ENCODE data around the gene TULP4. TPM values are rescaled to one million over a fixed set of nuclear protein-coding genes. Genes with fewer than 3 reads are reported as not detected.
"Not testable (repeated sequence)": the region's sequence is repeated elsewhere in the genome, so short reads cannot be mapped to it uniquely, and the experiment has no call there.

Gene TULP4
- total RNA-seq, 1 donor from 2014 or later = 104 TPM

- no peak overlapping the region for H3K4me3 ChIP-seq
- ATAC-seq (no peak), DNase-seq (no peak)
- H3K27me3 ChIP-seq (ENCODE audit: low read depth) = no peaks in the 10 kb centered on the region
- no peaks in the 10 kb centered on the region for H3K9me3 ChIP-seq
- intact Hi-C loops (cut with DNase I) = no loop called here
- H3K4me1 ChIP-seq = no peaks in the 10 kb centered on the region
- no peak for TF ChIP-seq CTCF (IDR thresholded peaks at IDR 0.05)
- peaks cover 29% of the 10 kb centered on the region for H3K36me3 ChIP-seq
- no peak overlapping the region for H3K27ac ChIP-seq
These were observed 153.0 kb downstream of the TULP4 start for GRCh38 chr6:158465257-158465656.

GRCh38 chr6:158465747-158466146 lies 153.5 kb downstream of the TULP4 start:
- ATAC-seq (no peak), DNase-seq (no peak)
- no peak for TF ChIP-seq CTCF (IDR thresholded peaks at IDR 0.05)
- H3K36me3 ChIP-seq = peaks cover 29% of the 10 kb centered on the region
- no peaks in the 10 kb centered on the region for H3K9me3 ChIP-seq
- no peaks in the 10 kb centered on the region for H3K27me3 ChIP-seq (ENCODE audit: low read depth)
- no peak overlapping the region for H3K4me3 ChIP-seq
- no peak overlapping the region for H3K27ac ChIP-seq
- intact Hi-C loops (cut with DNase I) = no loop called here
- no peaks in the 10 kb centered on the region for H3K4me1 ChIP-seq

GRCh38 chr6:158467923-158468322 lies 155.7 kb downstream of the TULP4 start:
- no peak for ATAC-seq
- intact Hi-C loops (cut with DNase I) = no loop called here

GRCh38 chr6:158468666-158469065 lies 156.4 kb downstream of the TULP4 start:
- TF ChIP-seq CTCF (IDR thresholded peaks at IDR 0.05) = no peak
- Histone ChIP-seq H3K36me3 (peaks cover 15% of the 10 kb centered on the region), H3K9me3 (no peaks in the 10 kb centered on the region), H3K4me1 (no peaks in the 10 kb centered on the region), H3K27me3 (ENCODE audit: low read depth) (no peaks in the 10 kb centered on the region), H3K4me3 (no peak overlapping the region), H3K27ac (no peak overlapping the region)
- ATAC-seq = no peak
- intact Hi-C loops (cut with DNase I) = no loop called here
- DNase-seq = no peak

More at GRCh38 chr6:158467923-158468322, 155.7 kb downstream of the TULP4 start:
- TF ChIP-seq CTCF (IDR thresholded peaks at IDR 0.05) = no peak
- H3K27me3 ChIP-seq (ENCODE audit: low read depth) = no peaks in the 10 kb centered on the region
- no peak overlapping the region for H3K4me3 ChIP-seq
- H3K36me3 ChIP-seq = peaks cover 20% of the 10 kb centered on the region
- H3K4me1 ChIP-seq = no peaks in the 10 kb centered on the region
- H3K27ac ChIP-seq = no peak overlapping the region
- no peak for DNase-seq
- no peaks in the 10 kb centered on the region for H3K9me3 ChIP-seq

- intact Hi-C loops (cut with DNase I); H3K9me3 ChIP-seq; DNase-seq; ATAC-seq; H3K27ac ChIP-seq; H3K4me3 ChIP-seq; H3K36me3 ChIP-seq; H3K4me1 ChIP-seq; H3K27me3 ChIP-seq (ENCODE audit: low read depth): not testable (repeated sequence)
These were observed 157.8 kb downstream of the TULP4 start for GRCh38 chr6:158470023-158470422.

GRCh38 chr6:158471339-158471738 lies 159.1 kb downstream of the TULP4 start:
- no peaks in the 10 kb centered on the region for H3K9me3 ChIP-seq
- H3K4me3 ChIP-seq = no peak overlapping the region
- peaks cover 10% of the 10 kb centered on the region for H3K36me3 ChIP-seq
- no peak for DNase-seq
- no peaks in the 10 kb centered on the region for H3K27me3 ChIP-seq (ENCODE audit: low read depth)
- intact Hi-C loops (cut with DNase I) = no loop called here
- TF ChIP-seq CTCF (IDR thresholded peaks at IDR 0.05) = no peak
- no peak for ATAC-seq
- H3K4me1 ChIP-seq = no peaks in the 10 kb centered on the region
- no peak overlapping the region for H3K27ac ChIP-seq
